Naive thymus-derived CD4-positive, alpha-beta T cell (primary cell): ENCODE data around the gene SLIT3. TPM values are rescaled to one million over a fixed set of nuclear protein-coding genes. Genes with fewer than 3 reads are reported as not detected.
A peak's percentile ranks its signal among the peaks of the same experiment; 100 is the strongest.

Experiments used
- ATAC-seq: fragments of 150-1000 bp; cut with Tn5 transposase; 2 replicates; pipeline ENCODE4 v1.10.0; 2021; ENCODE audit warnings: mild to moderate bottlenecking, moderate library complexity
- CTCF ChIA-PET: fragments of 350-600 bp; sonication (Branson Sonifier 250); formaldehyde crosslinking; loops from one replicate; lab custom pipeline; 2021; ENCODE audit warnings: antibody characterized with exemption; lab: Charles Lee
- POLR2A ChIA-PET: fragments of 350-600 bp; sonication (Branson Sonifier 250); formaldehyde crosslinking; loops from one replicate; lab custom pipeline; 2021; ENCODE audit warnings: antibody characterized with exemption, inconsistent platforms; lab: Charles Lee
- DNase-seq, 9 donors: peaks; one replicate each; pipeline versions ENCODE4 v3.0.0 to v3.0.0-alpha.2; 2020 to 2022; ENCODE audit warnings: mixed read lengths in 1 of 9
- H3K27ac ChIP-seq: one replicate; pipeline ENCODE4 v1.7.0; 2013; ENCODE audit warnings: mild to moderate bottlenecking, low read depth, low read length, moderate library complexity
- H3K27me3 ChIP-seq, 2 donors: one replicate each; pipeline ENCODE4 v1.7.0; 2013; ENCODE audit warnings: low read length in 2 of 2, mild to moderate bottlenecking in 2 of 2, moderate library complexity in 2 of 2; ENCODE audit not compliant: control insufficient read depth in 2 of 2, insufficient read depth in 2 of 2
- H3K36me3 ChIP-seq, 3 experiments: 1 replicate in 2 of 3; 2 replicates in 1 of 3; pipeline ENCODE4 v1.7.0; 2013; ENCODE audit warnings: low read length in 3 of 3, mild to moderate bottlenecking in 3 of 3, moderate library complexity in 1 of 3; ENCODE audit not compliant: insufficient read depth in 3 of 3, control insufficient read depth in 2 of 3
- H3K4me1 ChIP-seq, 2 donors: one replicate each; pipeline ENCODE4 v1.7.0; 2013; ENCODE audit warnings: low read length in 2 of 2, mild to moderate bottlenecking in 2 of 2, moderate library complexity in 1 of 2; ENCODE audit not compliant: control insufficient read depth in 2 of 2, insufficient read depth in 2 of 2
- H3K4me3 ChIP-seq: 2 replicates; pipeline ENCODE4 v1.7.0; 2013; ENCODE audit warnings: mild to moderate bottlenecking, low read length
- H3K9me3 ChIP-seq, 3 experiments: 1 replicate in 2 of 3; 2 replicates in 1 of 3; pipeline ENCODE4 v1.7.0; 2013; ENCODE audit warnings: low read length in 3 of 3; ENCODE audit not compliant: control insufficient read depth in 2 of 3
- H3K27ac Mint-ChIP-seq, 9 donors: one replicate each; pipeline ENCODE4 v1.8.0; 2020 to 2022; ENCODE audit warnings: mixed read lengths in 9 of 9, mild to moderate bottlenecking in 8 of 9, moderate library complexity in 5 of 9, inconsistent platforms in 2 of 9
- H3K27me3 Mint-ChIP-seq, 5 donors: one replicate each; pipeline ENCODE4 v1.8.0; 2021 to 2022; ENCODE audit warnings: mixed read lengths in 5 of 5, mild to moderate bottlenecking in 1 of 5
- H3K36me3 Mint-ChIP-seq, 5 donors: one replicate each; pipeline ENCODE4 v1.8.0; 2020 to 2022; ENCODE audit warnings: mixed read lengths in 5 of 5, mild to moderate bottlenecking in 3 of 5, inconsistent platforms in 1 of 5
- H3K4me1 Mint-ChIP-seq, 7 donors: one replicate each; pipeline ENCODE4 v1.8.0; 2020 to 2022; ENCODE audit warnings: mixed read lengths in 7 of 7, mild to moderate bottlenecking in 3 of 7, inconsistent platforms in 1 of 7
- H3K4me3 Mint-ChIP-seq, 10 donors: one replicate each; pipeline ENCODE4 v1.8.0; 2020 to 2022; ENCODE audit warnings: mild to moderate bottlenecking in 10 of 10, mixed read lengths in 10 of 10, moderate library complexity in 6 of 10, inconsistent platforms in 2 of 10
- H3K9me3 Mint-ChIP-seq, 11 donors: one replicate each; pipeline ENCODE4 v1.8.0; 2020 to 2022; ENCODE audit warnings: mixed read lengths in 11 of 11, mild to moderate bottlenecking in 4 of 11, inconsistent platforms in 1 of 11, moderate library complexity in 1 of 11
- intact Hi-C, 2 donors: fragments of 100-400 bp; cut with micrococcal nuclease; formaldehyde crosslinking; loops; one replicate each; pipeline ENCODE4 v1.15.1; 2023
- polyA plus RNA-seq, 2 donors: library from polyadenylated mRNA; unstranded; fragments of 300-500 nt; fragmentation: Illumina TruSeq; gene quantifications; one replicate each; pipeline ENCODE4 v1.2.3, GENCODE V29; 2021
- total RNA-seq, 6 experiments: library from RNA in 5 of 6; stranded (reverse) in 5 of 6; gene quantifications; 1 replicate in 5 of 6; 2 replicates in 1 of 6; pipeline ENCODE4 v1.2.3 and lab custom pipeline; 2021 to 2026

The SLIT3 gene
- total and polyA plus RNA-seq, 7 experiments from 2014 or later = 0.34 TPM; not detected in 6

DNA sequence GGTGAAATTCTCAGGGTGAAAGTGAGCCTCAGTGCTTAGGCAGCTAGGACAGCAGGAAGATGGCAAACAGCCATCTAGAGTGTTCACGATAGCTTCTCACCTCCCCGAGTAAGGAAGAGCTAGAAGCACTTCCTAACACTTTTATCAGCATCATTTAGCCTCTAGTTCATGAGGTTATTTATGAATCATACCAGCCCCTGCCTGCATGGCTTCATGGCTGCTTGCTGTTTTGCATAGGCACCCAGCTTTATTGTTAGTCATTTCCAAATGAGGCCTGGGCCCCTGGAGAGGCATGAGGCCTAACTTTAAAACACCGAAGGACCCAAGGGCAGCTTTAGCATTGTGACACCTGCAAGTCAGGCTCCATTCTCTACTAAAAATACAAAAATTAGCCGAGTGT, 586.9 kb downstream of the SLIT3 start:
- DNase-seq = no peak
- no peak overlapping the region for H3K4me3 Mint-ChIP-seq
- no peaks in the 10 kb centered on the region for H3K4me1 Mint-ChIP-seq
- H3K27me3 Mint-ChIP-seq = peaks cover 0 to 14% (median 9%) of the 10 kb centered on the region in 5 donors
- H3K4me3 ChIP-seq = no peak overlapping the region
- H3K4me1 ChIP-seq = no peaks in the 10 kb centered on the region
- H3K9me3 Mint-ChIP-seq = no peaks in the 10 kb centered on the region
- ChIA-PET POLR2A (no interaction called here), CTCF (no interaction called here)
- intact Hi-C loops = no loop called here
- no peak overlapping the region for H3K27ac ChIP-seq
- no peaks in the 10 kb centered on the region for H3K36me3 ChIP-seq
- H3K27me3 ChIP-seq = no peaks in the 10 kb centered on the region
- H3K9me3 ChIP-seq = no peaks in the 10 kb centered on the region
- H3K27ac Mint-ChIP-seq = no peak overlapping the region
- H3K36me3 Mint-ChIP-seq = no peaks in the 10 kb centered on the region
- no peak for ATAC-seq

DNA sequence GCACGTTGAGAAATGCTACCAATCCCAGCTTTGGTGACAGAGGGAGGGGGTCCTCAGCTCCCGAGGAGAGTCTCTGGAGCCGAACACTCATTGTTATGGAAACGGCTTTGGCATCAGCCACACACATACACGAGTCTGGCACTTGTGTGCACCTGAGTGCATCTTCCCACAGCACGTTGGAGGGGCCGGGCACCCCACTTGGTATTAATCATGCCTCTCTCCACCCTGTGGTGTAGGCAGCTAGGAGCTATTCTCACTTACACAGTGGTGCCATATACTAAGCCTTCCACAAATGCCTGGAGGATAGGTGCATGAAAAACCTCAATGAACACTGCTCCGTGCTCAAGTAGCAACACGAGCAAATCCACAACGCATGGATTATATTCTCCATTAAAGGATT, 587.9 kb downstream of the SLIT3 start:
- intact Hi-C loops = no loop called here
- ATAC-seq (no peak), DNase-seq (no peak)
- Mint-ChIP-seq H3K9me3 (no peaks in the 10 kb centered on the region), H3K27ac (no peak overlapping the region), H3K27me3 (peaks cover 0 to 4% (median 4%) of the 10 kb centered on the region in 5 donors), H3K4me3 (no peak overlapping the region), H3K36me3 (no peaks in the 10 kb centered on the region), H3K4me1 (no peaks in the 10 kb centered on the region)
- Histone ChIP-seq H3K4me3 (no peak overlapping the region), H3K27me3 (no peaks in the 10 kb centered on the region), H3K27ac (no peak overlapping the region), H3K36me3 (no peaks in the 10 kb centered on the region), H3K4me1 (no peaks in the 10 kb centered on the region), H3K9me3 (no peaks in the 10 kb centered on the region)
- ChIA-PET POLR2A (no interaction called here), CTCF (no interaction called here)

DNA sequence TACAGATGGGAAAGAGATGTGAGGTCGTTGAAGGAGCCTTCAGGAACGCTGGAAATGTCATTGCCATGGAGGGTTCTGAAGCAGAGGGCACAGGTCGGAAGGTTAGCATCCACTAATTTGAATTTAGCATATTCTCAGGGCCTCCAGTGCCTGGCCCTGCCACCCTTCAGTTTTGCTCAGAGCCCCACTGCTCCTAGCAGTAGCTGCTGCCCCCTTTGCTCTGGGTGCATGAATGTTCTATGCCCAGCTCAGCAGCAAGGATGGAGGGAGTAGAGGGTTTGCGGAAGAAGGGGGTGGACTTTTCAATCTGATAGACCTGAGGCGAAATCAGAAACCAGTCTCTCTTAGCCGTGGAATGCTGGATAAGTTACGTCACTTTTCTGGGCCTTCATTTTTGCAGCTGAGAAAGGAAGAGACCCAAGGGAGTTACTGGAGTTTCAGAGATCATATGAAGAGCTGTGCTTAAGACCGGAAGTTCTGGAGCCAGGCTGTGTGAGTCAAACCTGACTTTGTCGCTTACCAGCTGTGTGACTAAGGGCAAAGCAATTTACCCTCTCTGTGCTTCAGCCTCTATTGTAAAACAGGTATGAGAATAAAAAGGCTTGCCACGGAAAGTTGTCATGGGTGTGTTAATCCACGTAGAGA, 588.5 kb downstream of the SLIT3 start:
- H3K36me3 Mint-ChIP-seq = no peaks in the 10 kb centered on the region
- intact Hi-C loops = no loop called here
- no peak overlapping the region for H3K4me3 Mint-ChIP-seq
- Histone ChIP-seq H3K27me3 (no peaks in the 10 kb centered on the region), H3K4me3 (no peak overlapping the region), H3K27ac (no peak overlapping the region), H3K4me1 (no peaks in the 10 kb centered on the region), H3K36me3 (no peaks in the 10 kb centered on the region), H3K9me3 (no peaks in the 10 kb centered on the region)
- no peaks in the 10 kb centered on the region for H3K9me3 Mint-ChIP-seq
- H3K27ac Mint-ChIP-seq = peak overlapping the region in 1 of 9 donors; percentile 46
- ChIA-PET POLR2A (no interaction called here), CTCF (no interaction called here)
- H3K4me1 Mint-ChIP-seq = no peaks in the 10 kb centered on the region
- DNase-seq = no peak
- ATAC-seq = no peak
- peaks cover 0 to 4% (median under 1%) of the 10 kb centered on the region in 5 donors for H3K27me3 Mint-ChIP-seq

DNA sequence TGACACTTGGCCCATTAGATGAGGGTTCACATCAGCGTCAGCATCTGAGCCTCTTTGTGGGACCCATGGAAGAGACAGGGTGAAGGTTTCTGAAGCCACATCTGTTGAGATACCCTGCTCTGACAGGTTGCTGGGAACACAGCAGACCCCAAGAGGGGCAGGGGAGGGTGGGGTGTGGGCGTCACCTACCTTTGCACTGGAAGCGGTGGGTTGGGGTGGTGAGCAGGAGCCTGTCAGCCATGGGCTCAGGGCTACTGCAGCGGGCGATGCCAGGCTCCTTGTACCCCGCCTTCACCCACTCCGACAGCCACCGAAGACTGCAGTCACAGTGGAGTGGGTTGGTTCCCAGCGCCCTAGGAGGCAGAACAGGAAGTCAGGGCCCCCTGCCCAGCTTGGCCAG, 590.2 kb downstream of the SLIT3 start:
- Histone ChIP-seq H3K9me3 (no peaks in the 10 kb centered on the region), H3K4me1 (no peaks in the 10 kb centered on the region), H3K27me3 (no peaks in the 10 kb centered on the region), H3K4me3 (no peak overlapping the region), H3K36me3 (no peaks in the 10 kb centered on the region), H3K27ac (no peak overlapping the region)
- H3K27me3 Mint-ChIP-seq = peaks cover 0 to 4% (median 3%) of the 10 kb centered on the region in 5 donors
- ChIA-PET POLR2A (no interaction called here), CTCF (no interaction called here)
- H3K4me3 Mint-ChIP-seq = no peak overlapping the region
- DNase-seq = no peak
- no peak for ATAC-seq
- no peaks in the 10 kb centered on the region for H3K36me3 Mint-ChIP-seq
- intact Hi-C loops = no loop called here
- no peak overlapping the region for H3K27ac Mint-ChIP-seq
- no peaks in the 10 kb centered on the region for H3K4me1 Mint-ChIP-seq
- H3K9me3 Mint-ChIP-seq = no peaks in the 10 kb centered on the region

DNA sequence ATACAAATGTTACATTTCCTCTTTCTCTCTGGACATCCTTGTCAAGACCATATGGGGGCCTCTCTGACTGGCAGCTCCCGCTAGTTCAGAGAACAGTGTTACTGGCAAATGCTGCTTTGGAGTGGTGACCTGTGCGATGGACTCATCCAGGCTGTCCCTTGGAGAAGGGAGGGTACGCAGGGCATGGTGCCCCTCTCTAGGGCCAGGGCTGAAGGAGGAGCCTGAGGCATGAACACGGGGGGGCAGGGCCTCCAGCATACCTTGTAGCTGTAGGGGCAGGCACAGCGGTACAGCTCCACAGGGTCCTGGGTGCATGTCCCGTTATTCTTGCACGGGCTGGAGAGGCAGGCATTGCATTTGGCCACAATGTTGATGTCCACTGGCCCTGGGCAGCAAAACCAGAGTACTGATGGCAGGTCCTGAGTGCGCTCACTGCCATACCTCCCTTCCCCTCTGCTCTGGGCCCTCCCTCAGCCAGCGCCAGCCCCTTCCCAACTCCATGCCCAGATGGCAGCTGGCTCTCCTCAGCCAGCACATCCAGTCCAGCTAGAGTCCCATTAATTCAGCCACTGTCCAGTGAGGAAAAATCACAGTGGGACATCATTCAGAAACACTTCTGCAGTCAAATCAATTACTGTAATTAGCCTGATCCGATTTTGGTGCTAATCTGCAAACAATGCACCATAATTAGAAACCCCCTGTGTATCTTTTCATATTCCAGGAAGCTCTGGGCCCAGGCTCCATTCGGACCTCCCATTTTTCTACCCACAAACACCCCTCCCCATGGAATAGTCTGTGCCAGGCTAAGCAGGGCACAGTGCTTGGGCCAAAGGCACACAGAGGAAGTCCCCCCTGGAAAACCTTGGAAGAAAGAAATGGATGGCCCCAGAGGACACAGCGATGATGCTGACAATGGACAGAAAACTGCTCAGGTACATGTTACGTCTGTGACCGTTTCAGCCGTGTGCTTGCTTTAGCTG, 592.9 kb downstream of the SLIT3 start:
- intact Hi-C loops = no loop called here
- Mint-ChIP-seq H3K27me3 (peaks cover 0 to 4% (median 0%) of the 10 kb centered on the region in 5 donors), H3K9me3 (no peaks in the 10 kb centered on the region), H3K27ac (no peak overlapping the region), H3K36me3 (no peaks in the 10 kb centered on the region), H3K4me1 (no peaks in the 10 kb centered on the region), H3K4me3 (no peak overlapping the region)
- POLR2A ChIA-PET = no interaction called here
- Histone ChIP-seq H3K27me3 (no peaks in the 10 kb centered on the region), H3K36me3 (no peaks in the 10 kb centered on the region), H3K27ac (no peak overlapping the region), H3K4me3 (no peak overlapping the region), H3K4me1 (no peaks in the 10 kb centered on the region), H3K9me3 (no peaks in the 10 kb centered on the region)
- CTCF ChIA-PET = no interaction called here
- DNase-seq (no peak), ATAC-seq (no peak)

DNA sequence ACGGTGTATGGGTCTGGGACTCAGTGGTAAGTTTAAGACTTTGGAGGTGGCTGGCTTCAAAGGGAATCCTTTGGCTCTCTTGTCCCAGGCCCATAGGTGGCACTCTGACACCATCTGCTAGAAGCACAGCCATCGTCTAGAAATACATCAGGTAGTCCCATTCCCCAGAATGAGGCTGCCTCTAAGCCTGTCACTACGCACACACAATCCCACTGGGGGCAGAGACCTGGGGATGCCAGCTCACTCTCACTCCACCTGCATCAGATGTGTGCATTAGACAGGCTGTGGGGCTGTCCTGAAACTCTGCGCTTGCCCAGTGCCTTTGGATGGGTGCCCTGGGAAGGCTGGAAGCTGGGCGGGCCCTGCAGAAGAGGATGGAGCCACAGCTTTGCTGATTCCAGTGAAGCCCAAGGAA, 594.3 kb downstream of the SLIT3 start:
- no peak overlapping the region for H3K27ac ChIP-seq
- Mint-ChIP-seq H3K27me3 (peaks cover 0 to 8% (median 3%) of the 10 kb centered on the region in 5 donors), H3K27ac (no peak overlapping the region), H3K36me3 (no peaks in the 10 kb centered on the region), H3K9me3 (no peaks in the 10 kb centered on the region), H3K4me3 (no peak overlapping the region), H3K4me1 (no peaks in the 10 kb centered on the region)
- ChIA-PET CTCF (no interaction called here), POLR2A (no interaction called here)
- no peaks in the 10 kb centered on the region for H3K36me3 ChIP-seq
- H3K9me3 ChIP-seq = no peaks in the 10 kb centered on the region
- H3K4me3 ChIP-seq = no peak overlapping the region
- H3K27me3 ChIP-seq = no peaks in the 10 kb centered on the region
- ATAC-seq (no peak), DNase-seq (peak in 1 of 9 donors; percentile 32)
- H3K4me1 ChIP-seq = no peaks in the 10 kb centered on the region
- intact Hi-C loops = no loop called here
